Middle frontal gyrus (tissue), 1 donor: Measurements from ENCODE around the gene RPS13.
"Not testable (repeated sequence)": the region's sequence is repeated elsewhere in the genome, so short reads cannot be mapped to it uniquely, and the experiment has no call there.

Source experiments
- DNase-seq: peaks from one replicate; pipeline ENCODE4 v3.0.0-alpha.2; 2015; ENCODE audit warnings: low spot score; ENCODE audit errors: extremely low spot score

RPS13 gene

GRCh38 chr11:17077520-17078401, at the start of gene RPS13:
Gene RPS13, minus strand, starts transcription at chr11:17077667. Its CDS starts 26 bp downstream, at chr11:17077641.
- DNase-seq, result peak; percentile 99

GRCh38 chr11:17121981-17122380, 44.5 kb upstream of the RPS13 start:
- no peak for DNase-seq

GRCh38 chr11:17117262-17117661, 39.8 kb upstream of the RPS13 start:
- DNase-seq, result no peak

- no peak for DNase-seq
These were observed 38.6 kb upstream of the RPS13 start for GRCh38 chr11:17116117-17116516.

- not testable (repeated sequence) for DNase-seq
These were observed 30.3 kb upstream of the RPS13 start for GRCh38 chr11:17107745-17108144.

- DNase-seq, result not testable (repeated sequence)
These were observed 28.1 kb upstream of the RPS13 start for GRCh38 chr11:17105404-17106040.

- DNase-seq, result no peak
These were observed 25.0 kb upstream of the RPS13 start for GRCh38 chr11:17102462-17102861.

GRCh38 chr11:17098658-17099057, 21.2 kb upstream of the RPS13 start:
- no peak for DNase-seq

- no peak for DNase-seq
These were observed 20.6 kb upstream of the RPS13 start for GRCh38 chr11:17098038-17098437.

- not testable (repeated sequence) for DNase-seq
These were observed 8.5 kb upstream of the RPS13 start for GRCh38 chr11:17085976-17086375.

GRCh38 chr11:17077240-17077519, 287 bp downstream of the RPS13 start:
- DNase-seq, result no peak

- DNase-seq, result no peak
These were observed 789 bp downstream of the RPS13 start for GRCh38 chr11:17076517-17077239.

- no peak for DNase-seq
These were observed 2.0 kb downstream of the RPS13 start for GRCh38 chr11:17075506-17075905.

GRCh38 chr11:17073370-17074027, 4.0 kb downstream of the RPS13 start:
- DNase-seq, result no peak

- DNase-seq, result no peak
These were observed 10.1 kb downstream of the RPS13 start for GRCh38 chr11:17067417-17067816.

GRCh38 chr11:17066691-17067090, 10.8 kb downstream of the RPS13 start:
- DNase-seq, result no peak

GRCh38 chr11:17063171-17064002, 14.1 kb downstream of the RPS13 start:
- no peak for DNase-seq

- DNase-seq, result not testable (repeated sequence)
These were observed 26.3 kb downstream of the RPS13 start for GRCh38 chr11:17051146-17051545.

GRCh38 chr11:17048491-17048890, 29.0 kb downstream of the RPS13 start:
- not testable (repeated sequence) for DNase-seq

- no peak for DNase-seq
These were observed 30.8 kb downstream of the RPS13 start for GRCh38 chr11:17046690-17047089.
